GM12865 (cell line): ENCODE results near the gene CRTAP.

Experiments used
- DNase-seq: peaks from one replicate; pipeline ENCODE4 v3.0.0; 2010; ENCODE audit warnings: low read depth
- H3K4me3 ChIP-seq: 2 replicates; pipeline ENCODE4 v1.5.1; 2011; ENCODE audit warnings: mild to moderate bottlenecking, low read depth, low read length, control low read depth
- TF ChIP-seq, protein P1 (sequence below): IDR thresholded peaks from 2 replicates; pipeline ENCODE4 v1.5.1; 2011; ENCODE audit warnings: low read length, control low read depth, low read depth, inconsistent platforms; ENCODE audit not compliant: insufficient read depth; ENCODE audit errors: missing control alignments

The CRTAP gene

DNA sequence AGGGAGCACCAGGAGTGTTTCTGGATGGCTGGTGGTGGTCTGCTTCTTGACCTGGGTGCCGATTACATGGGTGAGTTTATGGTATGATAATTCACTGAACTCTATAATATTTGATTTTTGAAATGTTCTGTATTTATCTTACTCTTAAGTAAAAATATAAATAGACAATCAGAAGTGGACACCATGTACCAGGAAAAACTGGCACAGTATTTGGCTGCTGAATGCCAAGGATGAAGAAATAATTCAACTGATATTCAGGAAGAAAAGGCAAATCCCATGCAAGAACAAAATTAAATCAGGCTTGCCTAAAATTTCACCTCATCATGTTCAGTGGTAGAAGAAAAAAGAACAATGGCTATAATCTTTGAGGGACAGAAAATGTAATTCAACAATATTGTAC lies 51.6 kb downstream of the CRTAP start:
- DNase-seq: no peak
- TF ChIP-seq, protein P1, sequence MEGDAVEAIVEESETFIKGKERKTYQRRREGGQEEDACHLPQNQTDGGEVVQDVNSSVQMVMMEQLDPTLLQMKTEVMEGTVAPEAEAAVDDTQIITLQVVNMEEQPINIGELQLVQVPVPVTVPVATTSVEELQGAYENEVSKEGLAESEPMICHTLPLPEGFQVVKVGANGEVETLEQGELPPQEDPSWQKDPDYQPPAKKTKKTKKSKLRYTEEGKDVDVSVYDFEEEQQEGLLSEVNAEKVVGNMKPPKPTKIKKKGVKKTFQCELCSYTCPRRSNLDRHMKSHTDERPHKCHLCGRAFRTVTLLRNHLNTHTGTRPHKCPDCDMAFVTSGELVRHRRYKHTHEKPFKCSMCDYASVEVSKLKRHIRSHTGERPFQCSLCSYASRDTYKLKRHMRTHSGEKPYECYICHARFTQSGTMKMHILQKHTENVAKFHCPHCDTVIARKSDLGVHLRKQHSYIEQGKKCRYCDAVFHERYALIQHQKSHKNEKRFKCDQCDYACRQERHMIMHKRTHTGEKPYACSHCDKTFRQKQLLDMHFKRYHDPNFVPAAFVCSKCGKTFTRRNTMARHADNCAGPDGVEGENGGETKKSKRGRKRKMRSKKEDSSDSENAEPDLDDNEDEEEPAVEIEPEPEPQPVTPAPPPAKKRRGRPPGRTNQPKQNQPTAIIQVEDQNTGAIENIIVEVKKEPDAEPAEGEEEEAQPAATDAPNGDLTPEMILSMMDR: no peak
- H3K4me3 ChIP-seq: no peak overlapping the region

DNA sequence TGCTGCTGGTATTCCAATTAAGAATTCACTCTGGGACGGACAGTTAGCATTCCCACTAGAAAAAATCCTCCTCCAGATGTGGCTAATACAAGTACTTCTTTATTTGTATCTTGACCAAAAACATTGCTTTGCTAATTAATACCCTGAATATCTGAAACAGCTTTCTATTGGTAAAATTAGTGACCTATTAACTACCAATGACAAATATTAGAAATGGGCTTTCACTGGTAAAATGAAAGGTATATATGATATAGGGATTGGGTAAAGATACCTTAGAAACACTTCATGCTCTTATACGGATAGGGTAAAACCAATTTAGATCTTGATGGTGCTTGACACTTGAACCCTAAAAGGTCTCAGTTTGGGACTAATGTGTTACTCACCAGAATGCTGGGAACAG lies 52.3 kb downstream of the CRTAP start:
- TF ChIP-seq, protein P1: no peak
- H3K4me3 ChIP-seq: no peak overlapping the region
- no peak for DNase-seq

DNA sequence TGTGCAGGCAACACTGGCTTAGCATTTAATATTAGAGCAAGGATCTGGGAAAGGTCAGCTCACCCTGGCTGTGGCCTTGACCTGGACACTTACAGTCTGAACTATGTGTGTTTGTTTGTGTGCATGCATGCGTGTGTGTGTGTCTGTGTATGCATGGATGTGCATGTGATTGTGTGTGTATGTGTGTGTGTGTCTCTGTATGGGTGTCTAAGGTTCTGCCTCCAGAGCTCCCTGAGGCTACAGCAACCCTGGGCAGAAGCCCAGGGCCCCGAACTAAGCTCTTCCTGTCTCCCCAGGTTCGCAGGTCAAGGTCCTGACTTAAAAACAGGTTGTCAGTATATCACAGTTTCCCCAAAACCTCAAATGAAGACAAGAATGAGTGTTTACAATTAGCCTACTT lies 53.5 kb downstream of the CRTAP start:
- DNase-seq: no peak
- no peak overlapping the region for H3K4me3 ChIP-seq
- TF ChIP-seq, protein P1: no peak

DNA sequence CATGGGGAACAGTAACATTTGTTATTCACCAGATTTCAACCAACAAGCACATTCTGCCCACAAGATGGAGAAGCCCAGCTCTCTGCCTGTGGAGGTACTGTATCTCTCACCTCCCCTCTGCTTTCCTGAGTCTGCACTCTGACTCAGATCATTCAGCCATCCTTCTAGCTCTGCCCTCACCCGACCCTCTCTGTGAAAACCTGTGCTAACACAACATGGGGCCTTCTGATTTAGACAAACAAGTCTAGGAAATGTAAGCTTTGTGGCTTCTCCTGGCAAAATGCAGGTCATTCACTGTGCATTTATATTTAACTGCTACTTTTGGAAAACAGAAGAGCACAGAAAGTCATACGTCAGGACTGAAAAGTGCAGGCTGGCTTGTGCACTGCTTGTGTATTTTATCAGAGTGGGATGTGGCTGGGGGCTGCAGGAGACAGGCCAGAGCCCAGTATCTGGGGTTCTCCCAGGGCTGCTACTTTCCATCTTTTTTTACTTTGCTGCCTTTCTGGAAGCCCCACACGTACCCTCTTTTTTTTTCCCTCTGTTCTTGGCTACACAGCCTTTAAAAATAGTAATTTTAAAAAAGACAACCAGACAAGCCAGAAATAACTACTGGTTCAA lies 54.0 kb downstream of the CRTAP start:
- DNase-seq: no peak
- no peak overlapping the region for H3K4me3 ChIP-seq
- TF ChIP-seq, protein P1: no peak

DNA sequence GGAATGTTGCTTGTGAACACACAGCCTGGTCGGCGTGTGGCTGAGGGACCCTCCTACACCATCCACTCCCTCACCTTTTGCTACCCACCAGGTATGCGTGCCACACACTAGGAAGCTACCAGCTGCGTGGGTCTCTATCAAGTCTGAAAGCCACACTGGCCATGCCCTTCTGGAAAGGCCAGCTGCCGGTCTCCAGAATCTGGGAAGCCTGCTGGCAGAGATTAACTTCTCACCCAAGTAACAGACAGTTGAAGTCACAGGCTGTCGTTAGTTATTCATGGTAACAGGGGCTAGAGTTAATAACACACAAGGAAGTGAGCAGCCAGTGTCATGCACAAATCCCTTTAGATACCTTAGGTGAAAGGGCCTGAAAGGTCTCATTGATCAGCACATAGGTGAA lies 56.7 kb downstream of the CRTAP start:
- H3K4me3 ChIP-seq: no peak overlapping the region
- TF ChIP-seq, protein P1: no peak
- DNase-seq: no peak

DNA sequence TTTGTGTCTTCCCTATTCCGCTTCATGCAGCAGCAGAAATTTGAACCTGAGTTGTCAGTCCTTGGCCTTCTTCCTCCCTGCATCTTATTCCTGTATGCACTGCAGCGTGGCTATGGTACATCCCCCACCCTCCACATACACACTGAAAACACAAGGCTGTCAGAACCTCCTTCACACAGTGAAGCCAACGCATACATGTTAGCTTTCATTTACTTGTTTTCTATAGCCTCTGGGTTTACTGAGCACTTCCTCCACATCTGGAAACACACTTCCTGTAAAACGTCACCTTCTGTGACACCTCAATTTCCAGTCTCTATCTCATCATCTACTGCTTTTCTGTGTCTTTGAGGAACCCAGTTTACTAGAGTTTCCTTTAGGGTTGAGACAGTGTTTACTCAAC lies 57.8 kb downstream of the CRTAP start:
- H3K4me3 ChIP-seq: no peak overlapping the region
- DNase-seq: no peak
- TF ChIP-seq, protein P1: no peak

DNA sequence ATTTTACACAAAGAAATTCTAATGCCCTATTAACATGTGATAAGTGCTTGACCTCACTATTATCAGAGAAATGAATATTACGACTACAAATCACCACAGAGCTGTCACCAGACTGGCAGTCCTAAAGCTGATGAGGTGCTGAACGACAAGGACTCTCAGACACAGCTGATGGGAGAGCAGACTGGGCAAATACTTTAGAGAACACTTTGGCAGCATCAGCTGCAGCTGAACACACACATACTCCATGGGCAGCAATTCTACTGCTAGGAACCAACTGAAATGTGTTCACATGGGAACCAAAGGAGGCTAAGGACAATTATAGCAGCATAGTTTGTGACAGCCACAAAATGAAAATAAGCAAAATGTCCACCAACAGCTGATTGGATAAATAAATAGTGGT lies 59.3 kb downstream of the CRTAP start:
- no peak for DNase-seq

More for the DNA sequence above, 59.3 kb downstream of the CRTAP start:
- no peak overlapping the region for H3K4me3 ChIP-seq
- TF ChIP-seq, protein P1: no peak
